NCI-H524 (cell line): ENCODE measurements around the gene ERN1.
"Not testable (repeated sequence)": the region's sequence is repeated elsewhere in the genome, so short reads cannot be mapped to it uniquely, and the experiment has no call there.

Experiments used
- DNase-seq, 2 experiments: peaks; one replicate each; lab custom pipeline; 2025; lab: John Stamatoyannopoulos, UW

ERN1 gene

DNA sequence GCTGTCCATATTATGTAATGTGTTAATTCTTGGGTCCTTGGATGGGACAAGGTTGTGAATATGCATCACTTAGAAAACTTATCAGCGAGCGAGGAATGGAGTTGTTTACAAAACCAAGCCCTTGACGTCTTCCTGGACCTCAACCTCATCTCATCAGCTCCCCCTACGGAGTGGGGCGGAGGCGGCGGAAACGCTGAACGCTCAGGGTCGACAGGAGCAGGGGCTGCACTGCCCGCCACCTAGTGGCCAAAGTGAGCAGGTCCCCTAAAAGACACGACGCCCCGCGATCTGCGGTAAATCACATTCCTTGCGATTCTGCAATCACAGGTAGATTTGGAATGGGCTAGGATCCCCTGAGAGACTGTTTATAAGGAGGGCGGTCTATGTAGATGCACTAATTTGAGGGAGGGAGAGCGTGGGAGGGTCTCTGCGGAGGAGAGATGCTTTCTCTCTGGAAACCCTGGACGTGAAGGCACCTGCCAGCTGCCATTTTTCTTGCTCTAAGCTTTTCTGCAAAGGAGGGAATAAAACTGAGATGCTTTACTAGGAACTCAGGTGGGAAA lies 104.1 kb downstream of the ERN1 start:
- peak; percentile 70 to 79 for DNase-seq

DNA sequence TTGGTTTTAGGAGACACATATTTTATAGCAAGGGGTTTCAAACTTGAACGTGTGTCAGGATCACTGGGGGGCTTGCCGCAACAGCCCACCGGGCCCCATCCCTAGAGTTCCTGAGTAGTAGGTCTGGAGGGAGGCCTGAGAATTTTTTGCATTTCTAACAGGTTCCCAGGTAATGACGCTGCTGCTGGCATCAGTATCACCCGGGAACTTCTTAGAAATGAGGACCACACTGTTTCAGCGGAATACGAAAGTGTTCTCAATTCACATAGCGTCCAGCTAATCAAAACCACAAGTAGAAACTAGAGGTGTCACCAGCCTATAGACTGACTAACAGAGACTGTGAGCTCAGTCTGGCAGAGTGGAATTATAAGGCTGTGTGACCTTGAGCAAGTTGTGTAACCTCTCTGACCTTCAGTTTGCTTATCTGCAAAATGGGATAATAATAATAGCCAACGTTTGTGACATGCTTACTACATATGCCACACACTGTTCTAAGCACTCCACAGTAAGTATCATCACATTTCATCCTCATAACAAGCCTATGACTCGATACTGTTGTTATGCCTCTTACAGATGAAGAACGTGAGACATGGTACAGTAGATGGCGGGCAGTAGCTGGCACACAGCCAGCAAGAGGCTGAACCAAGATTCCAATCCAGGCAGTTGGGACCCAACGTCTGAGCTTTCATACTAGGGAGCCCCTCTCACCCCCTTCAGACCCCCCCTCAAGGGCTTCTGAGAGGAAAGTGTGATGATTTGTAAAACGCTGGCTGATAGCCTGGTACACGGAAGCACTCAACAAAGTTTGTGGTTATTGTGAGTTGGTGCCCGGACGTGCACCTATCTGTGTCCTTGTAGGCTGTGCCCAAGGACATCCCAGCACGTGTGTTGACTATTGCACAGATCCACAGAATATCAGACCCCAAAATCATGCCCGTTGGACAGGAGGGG lies 104.9 kb downstream of the ERN1 start:
- DNase-seq: no peak

DNA sequence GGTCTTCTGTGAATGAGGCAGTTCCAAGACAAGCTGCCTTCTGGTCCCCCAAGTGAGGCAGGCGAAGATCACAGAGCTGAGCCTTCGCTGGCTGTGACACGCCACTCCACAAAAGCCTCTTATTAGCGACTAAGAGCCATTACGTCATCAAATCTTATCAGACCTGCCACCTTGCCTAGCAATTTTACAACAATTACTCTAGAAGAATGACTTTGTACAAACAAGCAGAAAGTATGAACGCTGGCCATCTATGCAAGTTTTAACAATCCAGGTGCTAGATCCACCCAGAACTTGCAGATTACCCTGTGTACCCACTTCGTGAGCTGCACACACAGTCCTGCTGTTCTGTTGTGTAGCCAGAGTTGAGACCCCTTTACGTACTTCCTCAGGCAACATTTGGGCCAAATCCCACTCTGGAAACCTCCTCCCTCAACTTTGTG lies 105.7 kb downstream of the ERN1 start:
- DNase-seq: no peak

DNA sequence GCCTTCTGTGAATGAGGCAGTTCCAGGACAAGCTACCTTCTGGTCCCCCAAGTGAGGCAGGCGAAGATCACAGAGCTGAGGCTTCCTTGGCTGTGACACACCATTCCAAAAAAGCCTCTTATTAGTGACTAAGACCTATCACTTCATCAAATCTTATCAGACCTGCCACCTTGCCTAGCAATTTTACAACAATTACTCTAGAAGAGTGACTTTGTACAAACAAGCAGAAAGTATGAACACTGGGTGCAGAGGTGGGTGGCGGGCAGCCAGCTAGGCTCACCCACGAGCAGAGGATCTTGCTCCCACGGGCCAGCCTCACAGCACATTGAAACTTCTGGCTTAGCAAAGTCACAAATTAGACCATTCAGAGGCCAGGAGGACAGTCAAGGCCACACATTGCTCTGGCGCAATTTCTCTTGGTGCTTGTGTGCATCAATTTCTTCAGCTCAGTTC lies 107.3 kb downstream of the ERN1 start:
- no peak for DNase-seq

DNA sequence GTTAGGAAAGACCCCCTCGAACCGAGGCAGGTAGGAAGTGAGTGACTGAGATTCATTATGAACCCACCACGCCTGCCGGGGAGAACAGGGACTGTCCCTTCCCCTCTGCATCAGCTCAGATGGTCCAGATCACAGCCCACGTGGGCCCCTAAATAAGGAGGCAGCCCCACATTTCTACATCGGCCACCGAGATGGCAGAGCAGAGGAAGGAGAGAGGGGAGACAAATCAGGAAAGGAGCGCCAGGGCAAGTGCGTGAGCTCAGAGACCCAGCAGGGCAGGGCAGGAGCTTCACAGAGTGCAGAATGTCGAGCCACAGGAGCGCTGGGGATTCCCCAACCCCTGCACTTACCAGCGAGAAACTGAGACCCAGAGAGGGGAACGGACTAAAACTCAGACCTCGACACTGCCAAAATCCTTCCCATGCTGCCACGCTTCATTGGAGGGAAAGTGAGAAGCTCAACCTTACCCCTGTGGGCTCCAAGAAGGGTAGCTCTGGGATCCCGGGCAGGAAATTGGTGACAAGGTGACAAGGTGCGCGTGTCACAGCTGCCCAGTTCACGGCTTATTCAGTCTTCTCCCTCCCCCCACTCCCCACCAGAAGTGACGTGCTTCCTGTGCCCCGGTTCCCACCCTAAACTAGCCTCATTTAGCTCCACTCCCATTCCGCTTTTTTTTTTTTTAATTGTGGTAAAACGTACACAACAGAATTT lies 109.7 kb downstream of the ERN1 start, which contains the start of gene ICAM2:
Gene ICAM2, minus strand, starts transcription at position 578 of the 711 bp plus-strand sequence. CDS start 13,942 bp downstream, outside the sequence.
- DNase-seq: no peak

DNA sequence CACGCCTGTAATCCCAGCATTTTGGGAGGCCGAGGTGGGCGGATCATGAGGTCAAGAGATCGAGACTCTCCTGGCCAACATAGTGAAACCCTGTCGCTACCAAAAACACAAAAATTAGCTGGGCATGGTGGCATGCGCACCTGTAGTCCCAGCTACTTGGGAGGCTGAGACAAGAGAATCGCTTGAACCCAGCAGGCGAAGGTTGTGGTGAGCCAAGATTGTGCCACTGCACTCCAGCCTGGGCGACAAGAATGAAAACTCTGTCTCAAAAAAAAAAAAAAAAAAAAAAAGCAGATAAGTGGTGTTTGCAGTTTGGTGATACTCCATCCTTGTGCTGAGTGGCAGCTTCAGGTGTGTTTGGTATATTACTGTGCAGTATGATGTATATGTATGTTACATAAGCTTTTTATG lies 110.4 kb downstream of the ERN1 start:
- DNase-seq: not testable (repeated sequence)

DNA sequence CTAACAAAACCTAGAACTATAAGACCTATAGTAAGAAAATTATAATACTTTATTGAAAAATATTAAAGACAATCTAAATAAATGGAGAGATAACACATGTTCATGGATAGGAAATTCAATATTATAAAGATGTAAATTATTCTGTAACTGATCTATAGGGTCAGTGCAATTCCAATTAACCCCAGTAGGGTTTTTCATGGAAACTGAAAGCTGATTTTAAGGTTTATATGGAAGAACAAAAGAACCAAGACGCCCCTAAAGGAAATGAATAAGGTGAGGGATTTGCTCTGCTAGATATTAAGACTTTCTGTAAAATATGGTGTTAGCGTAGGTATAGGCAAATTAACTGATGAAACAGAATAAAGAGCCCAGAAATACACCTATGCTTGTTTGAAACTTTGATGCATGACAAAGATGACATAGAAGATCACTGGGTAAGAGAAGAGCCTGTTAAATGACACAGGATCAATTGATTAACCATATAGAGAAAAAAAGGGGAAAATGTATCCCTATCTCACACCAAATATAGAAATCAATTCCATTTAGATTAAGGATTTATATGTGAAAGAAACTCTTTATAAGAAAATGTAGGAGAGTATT lies 112.5 kb downstream of the ERN1 start:
- DNase-seq: no peak

DNA sequence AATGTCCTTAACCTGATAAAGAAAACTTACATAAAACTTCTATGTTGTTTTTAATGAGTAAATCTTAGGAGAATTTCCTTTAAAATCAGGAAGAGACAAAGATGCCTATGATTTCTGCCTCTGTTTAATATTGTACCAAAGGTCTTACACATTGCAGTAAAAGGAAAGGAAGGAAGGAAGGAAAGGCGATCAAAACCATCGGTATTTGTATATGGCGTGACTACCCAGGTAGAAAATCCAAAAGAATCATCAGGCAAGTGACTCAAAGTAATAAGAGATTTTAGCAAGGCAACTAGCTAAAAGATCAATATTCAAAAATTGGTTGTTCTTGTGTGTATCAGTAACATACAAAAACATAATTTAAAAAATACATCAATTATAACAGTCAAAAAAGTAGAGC lies 113.0 kb downstream of the ERN1 start:
- DNase-seq: no peak

DNA sequence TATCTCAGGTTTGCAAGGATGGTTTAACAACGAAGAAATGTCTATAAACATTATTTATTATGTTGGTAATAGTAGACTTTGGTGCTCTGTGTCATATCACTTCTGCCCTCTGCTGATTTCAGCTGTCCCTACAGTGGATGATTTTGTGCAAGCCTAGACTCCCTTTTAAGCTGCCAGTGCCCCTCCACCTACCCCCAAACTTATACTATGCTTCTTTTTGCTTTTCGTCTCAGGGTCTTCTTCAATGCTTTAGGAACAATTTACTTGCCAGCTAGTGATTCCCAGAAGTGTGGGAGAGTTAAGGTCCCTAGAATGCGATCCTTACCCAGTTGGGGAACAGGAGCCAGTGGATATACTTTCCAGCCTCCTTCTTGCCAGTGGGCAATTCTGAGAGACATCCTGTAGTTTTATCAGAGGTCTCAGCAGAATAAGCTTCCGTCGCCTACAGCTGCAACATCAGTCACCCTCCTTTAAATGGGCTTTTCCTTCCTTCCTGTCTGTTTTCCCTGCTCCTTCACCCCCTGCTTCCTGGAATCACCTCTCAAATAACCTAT lies 113.6 kb downstream of the ERN1 start:
- no peak for DNase-seq

DNA sequence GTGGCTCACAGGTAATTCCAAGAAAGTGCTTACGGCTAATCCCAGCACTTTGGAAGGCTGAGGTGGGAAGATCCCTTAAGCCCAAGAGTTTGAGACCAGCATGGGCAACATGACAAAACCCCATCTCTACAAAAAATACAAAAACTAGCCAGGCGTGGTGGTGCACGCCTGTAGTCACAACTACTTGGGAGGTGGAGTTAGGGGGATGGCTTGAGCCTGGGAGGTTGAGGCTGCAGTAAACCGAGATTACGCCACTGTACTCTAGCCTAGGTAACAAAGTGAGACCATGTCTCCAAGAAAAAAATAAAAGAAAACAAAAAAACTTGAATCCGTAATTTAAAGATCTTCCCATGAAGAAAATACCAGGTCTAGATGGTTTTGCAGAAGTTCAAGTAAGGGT lies 114.5 kb downstream of the ERN1 start:
- no peak for DNase-seq

DNA sequence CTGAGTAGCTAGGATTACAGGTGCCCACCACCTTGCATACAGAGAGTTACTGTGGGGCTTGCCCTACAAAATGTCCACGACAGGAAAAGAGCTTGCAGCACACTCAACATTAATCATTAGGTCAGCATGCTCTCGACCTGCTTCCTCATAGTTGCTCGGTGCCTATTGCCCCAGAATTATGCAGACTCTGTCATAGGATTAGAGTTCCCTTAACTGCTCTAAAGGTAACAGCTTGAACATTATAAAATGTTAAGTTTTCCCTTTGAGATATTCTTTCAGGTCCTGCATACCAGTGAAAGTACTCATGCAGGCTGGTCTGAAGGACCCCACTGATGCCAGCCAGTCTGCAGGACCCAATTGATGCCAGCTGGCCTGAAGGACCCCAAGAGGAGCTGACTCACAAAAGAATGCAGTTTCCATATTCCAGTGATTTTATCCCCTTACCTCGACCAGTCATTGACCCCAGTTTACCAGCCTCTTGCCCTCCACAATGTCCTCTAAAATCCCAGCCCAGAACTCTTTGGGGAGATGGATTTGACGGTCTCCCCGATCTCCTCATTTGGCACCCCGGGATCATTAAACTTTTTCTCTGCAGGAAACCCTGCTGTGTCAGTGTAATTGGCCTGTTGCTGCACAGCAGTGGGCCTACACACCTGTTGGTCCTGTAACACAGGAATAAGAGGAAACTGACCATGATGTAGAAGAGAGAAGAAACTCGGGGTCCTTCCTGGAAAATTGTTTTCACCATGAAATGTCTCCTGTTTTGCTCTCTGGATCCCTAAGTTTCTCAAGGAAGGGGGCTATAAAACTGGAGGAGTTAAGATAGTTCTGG lies 120.2 kb downstream of the ERN1 start:
- no peak for DNase-seq

DNA sequence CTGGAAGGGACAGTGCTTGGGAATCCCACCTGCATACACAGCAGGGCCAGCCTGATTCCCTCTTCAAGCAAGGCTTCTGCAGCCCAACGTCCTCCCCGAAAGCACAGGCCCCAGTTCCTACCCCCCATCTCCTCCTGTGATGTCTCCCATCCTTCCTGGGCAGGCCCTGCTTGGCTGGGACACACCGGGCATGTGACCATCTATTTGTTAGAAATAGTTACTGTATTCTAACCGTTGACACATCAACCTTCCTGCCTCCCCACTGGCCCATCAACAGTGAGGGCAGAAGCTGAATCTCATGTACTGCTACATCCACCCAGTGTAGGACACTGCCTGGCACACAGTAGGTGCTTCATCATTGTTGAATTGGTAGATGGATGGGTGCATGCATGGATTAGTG lies 121.1 kb downstream of the ERN1 start:
- DNase-seq: no peak

DNA sequence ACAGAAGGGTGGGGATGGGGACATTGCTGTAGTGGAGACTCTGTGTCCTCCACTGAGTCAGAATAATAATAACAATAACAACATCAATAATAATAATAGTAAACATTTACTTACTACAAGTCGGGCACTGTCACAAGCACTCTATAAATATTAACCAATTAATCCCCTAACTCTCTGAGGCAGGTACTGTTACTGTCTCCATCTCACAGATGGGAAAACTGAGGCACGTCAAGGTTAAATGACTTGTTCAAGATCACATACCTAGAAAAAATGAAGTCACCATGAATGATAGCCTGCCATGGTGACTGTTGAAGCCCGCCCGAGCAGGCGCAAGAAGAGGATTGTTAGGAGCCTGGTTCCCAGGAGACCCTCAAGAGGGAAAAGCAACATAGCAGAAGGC lies 121.6 kb downstream of the ERN1 start:
- DNase-seq: no peak

DNA sequence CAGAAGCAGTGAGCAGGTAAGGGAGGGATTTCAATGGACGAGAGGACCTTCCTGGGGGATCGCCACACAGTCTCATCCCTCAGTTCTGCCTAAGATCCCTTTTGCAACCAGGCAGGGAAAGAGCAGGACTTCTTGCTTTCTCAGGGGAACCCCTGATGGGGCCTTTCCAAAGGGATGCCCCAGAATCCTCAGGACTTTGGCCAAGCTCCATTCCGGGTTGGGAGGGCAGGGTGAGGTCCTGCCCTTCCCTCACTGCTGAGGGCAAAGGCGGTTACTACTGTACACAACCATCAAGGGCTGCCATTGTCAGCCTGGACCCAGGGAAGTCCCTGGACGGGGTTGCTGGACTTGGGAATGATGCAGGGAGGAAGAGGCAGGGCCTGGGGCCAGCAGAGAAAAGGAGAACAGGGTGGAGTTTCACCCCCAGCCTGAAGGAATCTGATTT lies 122.1 kb downstream of the ERN1 start:
- no peak for DNase-seq

DNA sequence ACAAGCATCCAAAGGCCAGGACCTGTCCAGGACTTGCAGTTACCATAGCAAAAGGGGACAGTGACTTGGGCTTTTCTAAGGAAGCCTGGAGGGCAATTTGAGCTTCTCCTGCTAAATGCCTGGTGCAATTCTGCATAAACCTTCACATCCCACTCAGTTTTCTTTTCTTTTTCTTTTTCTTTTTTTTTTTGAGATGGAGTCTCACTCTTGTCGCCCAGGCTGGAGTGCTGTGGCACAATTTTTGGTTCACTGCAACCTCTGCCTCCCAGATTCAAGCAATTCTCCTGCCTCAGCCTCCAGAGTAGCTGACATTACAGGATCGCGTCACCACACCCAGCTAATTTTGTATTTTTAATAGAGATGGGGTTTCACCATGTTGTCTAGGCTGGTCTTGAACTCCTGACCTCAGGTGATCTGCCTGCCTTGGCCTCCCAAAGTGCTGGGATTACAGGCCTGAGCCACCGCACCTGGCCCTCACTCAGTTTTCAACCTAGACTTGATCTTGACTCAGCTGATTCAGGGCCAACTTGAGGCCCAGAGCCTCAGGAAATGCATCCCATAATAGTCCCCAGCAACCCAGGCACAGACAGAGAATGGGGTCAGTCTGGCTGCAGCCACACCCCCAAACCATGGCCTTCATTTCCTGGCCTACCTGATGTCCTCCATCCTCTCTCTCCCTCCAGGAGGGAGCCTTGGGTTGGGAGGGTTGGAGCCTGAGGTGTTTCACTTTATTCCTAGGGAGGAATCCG lies 122.7 kb downstream of the ERN1 start:
- not testable (repeated sequence) for DNase-seq

DNA sequence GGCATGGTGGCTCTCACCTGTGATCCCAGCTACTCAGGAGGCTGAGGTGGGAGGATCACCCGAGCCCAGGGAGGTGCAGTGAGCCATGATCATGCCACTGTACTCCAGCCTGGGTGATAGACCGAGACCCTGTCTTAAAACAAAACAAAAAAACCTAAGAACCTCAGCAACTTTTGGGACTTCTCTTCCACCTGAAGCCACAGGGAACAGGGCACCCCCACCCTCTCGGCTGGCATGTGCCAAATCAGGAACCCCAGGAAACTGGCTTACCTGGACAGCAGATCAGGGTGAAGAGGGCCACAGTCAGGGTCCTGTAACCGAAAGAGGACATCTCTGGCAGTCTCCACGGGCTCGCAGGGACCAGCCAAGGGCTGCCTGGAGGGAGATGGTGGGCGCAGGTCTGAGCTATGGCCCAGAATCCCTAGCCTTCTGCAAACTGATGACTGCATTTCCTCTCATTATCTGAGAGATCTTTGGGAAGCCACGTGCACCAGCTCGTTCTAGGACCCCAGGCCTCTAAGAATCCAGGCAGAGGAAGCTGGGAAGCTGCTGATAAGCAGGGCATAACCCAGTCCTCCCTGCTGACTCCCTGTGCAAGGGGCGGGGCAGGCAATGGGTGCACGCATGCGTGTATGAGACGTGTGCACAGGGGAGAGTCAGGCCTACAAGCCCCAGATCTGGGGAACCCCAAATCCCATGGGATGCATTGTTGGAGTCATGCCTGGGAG lies 123.4 kb downstream of the ERN1 start:
- DNase-seq: no peak

DNA sequence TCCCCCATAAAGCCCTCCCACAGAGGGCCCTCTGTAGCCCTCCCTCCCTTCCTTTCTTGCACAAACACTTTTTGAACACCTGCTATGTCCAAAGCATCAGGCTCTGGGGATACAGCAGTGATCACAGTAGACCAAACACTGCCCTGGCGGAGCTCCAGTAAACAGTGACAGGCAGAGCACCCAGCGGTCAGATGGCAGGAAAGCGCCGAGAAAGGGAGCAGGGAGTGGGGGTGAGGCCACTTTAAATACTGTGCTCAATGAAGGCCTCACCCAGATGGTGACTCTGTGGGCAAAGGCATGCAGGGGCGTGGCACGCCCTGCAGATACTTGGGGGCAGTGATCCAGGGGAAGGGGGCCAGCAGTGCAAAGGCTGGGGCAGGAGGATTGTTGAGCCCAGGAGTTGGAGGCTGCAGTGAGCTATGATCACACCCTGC lies 124.2 kb downstream of the ERN1 start:
- DNase-seq: peak; percentile 88 to 92

DNA sequence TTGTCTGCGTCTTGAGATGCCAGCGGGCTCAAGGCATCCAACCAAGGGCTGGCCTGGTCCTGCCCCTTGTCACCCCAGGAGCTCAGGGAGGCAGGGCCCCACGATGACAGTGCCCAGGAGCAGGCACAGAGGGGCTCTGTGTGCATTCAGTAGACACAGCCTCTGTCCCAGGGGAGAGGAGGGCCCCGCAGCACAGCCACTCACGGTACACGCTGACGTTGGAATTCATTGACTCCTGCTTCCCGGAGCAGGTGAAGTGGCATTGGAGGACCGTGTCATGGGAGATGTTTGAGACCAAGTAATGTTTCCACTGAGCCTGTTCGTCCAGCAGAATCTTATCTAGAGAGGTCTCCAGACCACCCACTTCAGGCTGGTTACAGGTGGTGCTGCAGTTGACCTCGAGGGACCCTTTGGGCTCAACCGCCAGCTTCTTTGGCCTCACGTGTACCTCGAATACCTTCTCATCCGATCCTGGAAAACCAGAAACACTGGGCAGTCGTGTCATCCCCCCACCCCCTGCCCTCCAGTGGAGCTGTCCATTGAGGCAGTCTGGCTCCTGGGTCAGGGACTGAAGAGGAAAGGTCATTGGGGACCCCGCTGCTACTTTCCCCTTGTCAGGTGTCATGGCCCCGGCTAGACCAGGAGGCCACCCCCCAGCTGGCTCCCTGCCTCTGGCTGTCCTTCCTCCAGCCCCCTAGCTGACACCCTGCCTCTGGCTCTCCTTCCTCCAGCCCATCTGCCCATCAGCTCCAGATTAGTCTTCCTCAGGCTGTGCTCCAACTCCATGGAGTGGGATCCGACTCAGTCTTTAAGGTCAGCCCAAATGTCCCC lies 124.8 kb downstream of the ERN1 start:
- DNase-seq: no peak
